NCI-H128 (cell line): ENCODE measurements around the gene ANKS1A.
"Not testable (repeated sequence)": the region's sequence is repeated elsewhere in the genome, so short reads cannot be mapped to it uniquely, and the experiment has no call there.

Experiments used
- DNase-seq: peaks from one replicate; lab custom pipeline; 2025; ENCODE audit not compliant: unreplicated experiment; lab: John Stamatoyannopoulos, UW

Gene ANKS1A

GRCh38 chr6:34877869-34878485 lies 11.1 kb upstream of the ANKS1A start:
- no peak for DNase-seq

- not testable (repeated sequence) for DNase-seq
These were observed 5.0 kb upstream of the ANKS1A start for GRCh38 chr6:34884073-34884472.

- no peak for DNase-seq
These were observed 4.1 kb upstream of the ANKS1A start for GRCh38 chr6:34884996-34885395.

- not testable (repeated sequence) for DNase-seq
These were observed 3.2 kb upstream of the ANKS1A start for GRCh38 chr6:34885837-34886236.

GRCh38 chr6:34887753-34888513 lies 1.1 kb upstream of the ANKS1A start, which contains the start of gene TAF11:
TAF11 (minus strand) TSS chr6:34888042; CDS start chr6:34887957, 85 bp downstream.
- DNase-seq = peak; percentile 83

GRCh38 chr6:34888514-34888856 lies 570 bp upstream of the ANKS1A start:
- DNase-seq = no peak

GRCh38 chr6:34890533-34890925 lies 1.5 kb downstream of the ANKS1A start:
- DNase-seq = no peak

GRCh38 chr6:34891296-34891695 lies 2.2 kb downstream of the ANKS1A start:
- no peak for DNase-seq

GRCh38 chr6:34894693-34895092 lies 5.6 kb downstream of the ANKS1A start:
- no peak for DNase-seq

- no peak for DNase-seq
These were observed 8.1 kb downstream of the ANKS1A start for GRCh38 chr6:34897130-34897529.

GRCh38 chr6:34897716-34898115 lies 8.7 kb downstream of the ANKS1A start:
- DNase-seq = no peak

- not testable (repeated sequence) for DNase-seq
These were observed 10.7 kb downstream of the ANKS1A start for GRCh38 chr6:34899748-34900147.

GRCh38 chr6:34900321-34901031 lies 11.4 kb downstream of the ANKS1A start:
- DNase-seq = no peak

- DNase-seq = no peak
These were observed 12.9 kb downstream of the ANKS1A start for GRCh38 chr6:34901930-34902329.

GRCh38 chr6:34904990-34905613 lies 16.0 kb downstream of the ANKS1A start:
- DNase-seq = no peak

GRCh38 chr6:34906826-34907225 lies 17.8 kb downstream of the ANKS1A start:
- no peak for DNase-seq

- DNase-seq = no peak
These were observed 19.1 kb downstream of the ANKS1A start for GRCh38 chr6:34908194-34908593.

GRCh38 chr6:34909320-34909883 lies 20.3 kb downstream of the ANKS1A start:
- DNase-seq = no peak

- DNase-seq = no peak
These were observed 22.8 kb downstream of the ANKS1A start for GRCh38 chr6:34911822-34912221.

GRCh38 chr6:34912715-34913464 lies 23.8 kb downstream of the ANKS1A start:
- no peak for DNase-seq

- DNase-seq = no peak
These were observed 25.3 kb downstream of the ANKS1A start for GRCh38 chr6:34914358-34914757.
